Smooth muscle cell (in vitro differentiated cells): ENCODE data around the gene SLC35F6. TPM values are rescaled to one million over a fixed set of nuclear protein-coding genes. Genes with fewer than 3 reads are reported as not detected.

Source experiments
- DNase-seq: peaks from one replicate; lab custom pipeline; 2025; ENCODE audit not compliant: unreplicated experiment; lab: John Stamatoyannopoulos, UW
- H2AFZ ChIP-seq: fragments of 200-600 bp; sonication (generic); 2 replicates; pipeline ENCODE4 v1.6.0; 2016; ENCODE audit warnings: antibody characterized with exemption, low read depth, mild to moderate bottlenecking
- H3F3A ChIP-seq: fragments of 200-600 bp; sonication (generic); 2 replicates; pipeline ENCODE4 v1.6.0; 2017; ENCODE audit warnings: antibody characterized with exemption, low read depth
- H3K27ac ChIP-seq: fragments of 200-600 bp; sonication (generic); 2 replicates; pipeline ENCODE4 v1.5.1; 2016; ENCODE audit warnings: low read depth, mild to moderate bottlenecking
- H3K27me3 ChIP-seq: fragments of 200-600 bp; sonication (generic); 2 replicates; pipeline ENCODE4 v1.6.1; 2016; ENCODE audit warnings: low read depth, mild to moderate bottlenecking
- H3K36me3 ChIP-seq: fragments of 200-600 bp; sonication (generic); 2 replicates; pipeline ENCODE4 v1.5.1; 2016; ENCODE audit warnings: low read depth
- H3K4me1 ChIP-seq: fragments of 200-600 bp; sonication (generic); 2 replicates; pipeline ENCODE4 v1.5.1; 2016; ENCODE audit warnings: low read depth
- H3K4me2 ChIP-seq: fragments of 200-600 bp; sonication (generic); 2 replicates; pipeline ENCODE4 v1.6.0; 2016; ENCODE audit warnings: mild to moderate bottlenecking
- H3K4me3 ChIP-seq: fragments of 200-600 bp; sonication (generic); 2 replicates; pipeline ENCODE4 v1.5.1; 2016; ENCODE audit warnings: mild to moderate bottlenecking
- H3K79me2 ChIP-seq: fragments of 200-600 bp; sonication (generic); 2 replicates; pipeline ENCODE4 v1.6.0; 2016; ENCODE audit warnings: low read depth, mild to moderate bottlenecking
- H3K9ac ChIP-seq: fragments of 200-600 bp; sonication (generic); 2 replicates; pipeline ENCODE4 v1.6.0; 2016; ENCODE audit warnings: low read depth
- H3K9me3 ChIP-seq: fragments of 200-600 bp; sonication (generic); replicated peaks from 2 replicates; pipeline ENCODE4 v1.5.1; 2016; ENCODE audit warnings: low read depth
- H4K20me1 ChIP-seq: fragments of 200-600 bp; sonication (generic); 2 replicates; pipeline ENCODE4 v1.6.0; 2016; ENCODE audit warnings: low read depth
- WGBS: methylation state at CpG from one replicate; pipeline ENCODE4 v1.1.7; 2016; ENCODE audit warnings: low lambda C conversion rate; 5-methylcytosine and 5-hydroxymethylcytosine counted together
- polyA plus RNA-seq: library from polyadenylated mRNA; unstranded; fragments of >200 nt; fragmentation: Nextera tagmentation; extraction: Ambion mirVana; gene quantifications from 2 replicates; pipeline ENCODE4 v1.2.1, GENCODE V29; 2016
- total RNA-seq: library from RNA; depleted of rRNA; stranded (reverse); fragments of >200 nt; gene quantifications from 2 replicates; pipeline ENCODE4 v1.2.3, GENCODE V29; 2014
- TF ChIP-seq, protein P1 (sequence below): fragments of 200-600 bp; sonication (generic); IDR thresholded peaks from 2 replicates; pipeline ENCODE4 v1.5.1; 2017; ENCODE audit warnings: borderline replicate concordance, mild to moderate bottlenecking, antibody characterized with exemption; ENCODE audit not compliant: insufficient read depth, poor library complexity, severe bottlenecking

The SLC35F6 gene, protein sequence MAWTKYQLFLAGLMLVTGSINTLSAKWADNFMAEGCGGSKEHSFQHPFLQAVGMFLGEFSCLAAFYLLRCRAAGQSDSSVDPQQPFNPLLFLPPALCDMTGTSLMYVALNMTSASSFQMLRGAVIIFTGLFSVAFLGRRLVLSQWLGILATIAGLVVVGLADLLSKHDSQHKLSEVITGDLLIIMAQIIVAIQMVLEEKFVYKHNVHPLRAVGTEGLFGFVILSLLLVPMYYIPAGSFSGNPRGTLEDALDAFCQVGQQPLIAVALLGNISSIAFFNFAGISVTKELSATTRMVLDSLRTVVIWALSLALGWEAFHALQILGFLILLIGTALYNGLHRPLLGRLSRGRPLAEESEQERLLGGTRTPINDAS
- total RNA-seq (15.1 and 19.2 TPM in 2 replicates), polyA plus RNA-seq (16.9 and 17.9 TPM in 2 replicates)

DNA sequence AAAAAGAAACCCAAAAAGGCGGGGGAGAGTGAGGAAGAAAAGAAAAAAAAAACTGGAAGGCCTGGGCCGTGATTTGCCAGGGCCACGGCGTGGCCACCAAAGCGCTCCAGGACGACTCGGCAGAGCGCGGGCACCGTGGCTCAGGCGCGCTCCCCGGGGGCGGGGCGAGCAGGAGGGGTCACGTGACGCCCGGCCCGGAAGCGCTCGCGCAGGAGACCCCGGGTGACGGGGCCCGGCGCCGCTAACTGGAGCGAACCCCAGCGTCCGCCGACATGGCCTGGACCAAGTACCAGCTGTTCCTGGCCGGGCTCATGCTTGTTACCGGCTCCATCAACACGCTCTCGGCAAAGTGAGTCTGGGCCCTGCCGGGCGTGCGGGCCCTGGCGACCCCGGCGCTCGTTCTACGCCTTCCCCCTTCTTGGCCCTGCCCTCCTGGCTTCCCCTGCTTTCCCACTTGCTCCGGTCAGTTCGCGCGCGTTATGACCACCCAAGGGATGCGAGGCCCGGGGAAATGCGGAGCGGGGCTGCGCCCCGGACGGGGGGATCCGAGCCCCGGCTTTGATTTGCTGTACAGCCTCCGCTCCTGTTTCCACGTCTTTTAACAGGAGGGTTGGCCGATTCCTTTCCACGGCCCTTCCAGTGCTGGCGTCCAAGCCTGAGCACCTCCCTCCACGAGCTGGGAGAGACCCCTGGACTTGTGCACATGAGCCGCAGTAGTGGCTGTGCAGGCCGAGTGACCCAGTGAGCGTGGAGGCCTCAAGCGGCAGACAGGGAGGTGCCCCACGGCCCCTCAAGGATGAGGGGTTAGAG, at the start of gene SLC35F6:
TSS of gene SLC35F6 (plus strand) at position 207 of the 810 bp plus-strand sequence. CDS start at position 273, 66 bp downstream.
- Histone ChIP-seq H3K27me3 (no peaks in the 10 kb centered on the region), H4K20me1 (peaks cover 45% of the 10 kb centered on the region), H3K9me3 (no peaks in the 10 kb centered on the region), H3K4me2 (peak within 1 kb of the TSS; percentile 93), H3K27ac (peak within 1 kb of the TSS; percentile 60), H3F3A (peaks cover 6% of the 10 kb centered on the region), H3K36me3 (no peaks in the 10 kb centered on the region), H3K4me3 (peak within 1 kb of the TSS; percentile 83), H3K79me2 (peaks cover 41% of the 10 kb centered on the region), H2AFZ (peak within 1 kb of the TSS; percentile 90), H3K4me1 (peaks cover 8% of the 10 kb centered on the region), H3K9ac (peak within 1 kb of the TSS; percentile 88)
- WGBS = 2% methylated on average over 59 of the region's 68 CpGs
- TF ChIP-seq, protein P1, sequence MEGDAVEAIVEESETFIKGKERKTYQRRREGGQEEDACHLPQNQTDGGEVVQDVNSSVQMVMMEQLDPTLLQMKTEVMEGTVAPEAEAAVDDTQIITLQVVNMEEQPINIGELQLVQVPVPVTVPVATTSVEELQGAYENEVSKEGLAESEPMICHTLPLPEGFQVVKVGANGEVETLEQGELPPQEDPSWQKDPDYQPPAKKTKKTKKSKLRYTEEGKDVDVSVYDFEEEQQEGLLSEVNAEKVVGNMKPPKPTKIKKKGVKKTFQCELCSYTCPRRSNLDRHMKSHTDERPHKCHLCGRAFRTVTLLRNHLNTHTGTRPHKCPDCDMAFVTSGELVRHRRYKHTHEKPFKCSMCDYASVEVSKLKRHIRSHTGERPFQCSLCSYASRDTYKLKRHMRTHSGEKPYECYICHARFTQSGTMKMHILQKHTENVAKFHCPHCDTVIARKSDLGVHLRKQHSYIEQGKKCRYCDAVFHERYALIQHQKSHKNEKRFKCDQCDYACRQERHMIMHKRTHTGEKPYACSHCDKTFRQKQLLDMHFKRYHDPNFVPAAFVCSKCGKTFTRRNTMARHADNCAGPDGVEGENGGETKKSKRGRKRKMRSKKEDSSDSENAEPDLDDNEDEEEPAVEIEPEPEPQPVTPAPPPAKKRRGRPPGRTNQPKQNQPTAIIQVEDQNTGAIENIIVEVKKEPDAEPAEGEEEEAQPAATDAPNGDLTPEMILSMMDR = no peak
- DNase-seq = peak; percentile 42

DNA sequence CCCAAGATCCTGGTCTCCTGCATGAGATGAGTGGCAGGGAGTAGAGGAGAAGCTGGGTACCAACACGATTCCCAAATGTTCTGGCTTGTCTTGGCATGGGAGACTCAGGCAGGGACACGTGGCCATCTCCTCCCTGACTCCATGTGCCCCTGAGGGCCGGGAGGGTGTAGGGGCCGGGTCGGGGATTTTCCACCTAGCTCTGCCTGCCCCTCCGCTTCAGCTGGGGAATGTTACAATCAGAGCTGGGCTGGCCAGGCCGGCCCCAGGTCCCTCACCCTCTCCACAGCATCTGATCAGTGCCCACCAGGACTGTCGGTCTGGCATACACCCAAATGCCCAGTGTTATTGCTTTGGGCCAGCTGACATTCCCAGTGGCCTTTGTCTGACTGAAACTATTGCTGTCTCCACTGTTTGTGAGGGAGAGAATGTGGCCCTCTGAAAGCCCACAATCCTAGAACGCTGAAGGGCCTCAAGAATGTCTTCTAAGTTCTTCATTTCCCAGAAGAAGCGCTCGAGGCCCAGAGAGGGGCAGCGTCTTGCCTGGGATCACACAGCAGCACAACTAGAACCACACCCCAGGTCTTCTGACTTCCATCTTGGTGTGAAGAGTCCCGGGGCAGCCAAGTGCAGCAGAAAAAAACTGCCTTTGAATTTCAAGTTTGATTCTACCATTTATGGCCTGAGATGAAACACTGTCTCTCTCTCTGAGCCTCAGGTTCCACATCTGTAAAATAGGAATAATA, 48.4 kb upstream of the SLC35F6 start:
- Histone ChIP-seq H3K9me3 (no peaks in the 10 kb centered on the region), H3K79me2 (no peaks in the 10 kb centered on the region), H2AFZ (no peak overlapping the region), H3K27ac (no peak overlapping the region), H3K4me3 (no peak overlapping the region), H3K4me2 (no peak overlapping the region), H4K20me1 (no peaks in the 10 kb centered on the region), H3K9ac (no peak overlapping the region), H3K4me1 (peaks cover 7% of the 10 kb centered on the region), H3K27me3 (no peaks in the 10 kb centered on the region), H3K36me3 (no peaks in the 10 kb centered on the region), H3F3A (no peaks in the 10 kb centered on the region)
- 90% methylated on average over 13 of the region's 13 CpGs for WGBS
- TF ChIP-seq, protein P1 = no peak
- no peak for DNase-seq

DNA sequence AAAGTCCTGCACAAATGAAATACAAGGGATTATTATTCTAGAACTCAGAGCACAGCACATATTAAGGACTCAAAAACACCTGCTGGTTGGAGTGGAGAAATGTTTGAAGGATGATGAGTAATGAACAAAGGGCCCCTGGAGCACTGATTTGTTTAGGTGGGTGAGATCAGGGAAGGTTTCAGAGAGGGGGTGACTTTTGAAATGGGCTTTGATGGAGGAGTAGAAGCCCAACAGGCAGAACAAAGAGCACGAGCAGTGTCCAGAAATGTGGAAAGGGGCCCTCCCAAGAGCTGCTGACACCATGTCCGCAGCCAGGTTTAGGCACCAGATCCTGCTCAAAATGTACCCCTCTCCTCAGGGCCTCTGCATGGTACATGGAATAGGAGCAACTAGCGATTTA, 47.7 kb upstream of the SLC35F6 start:
- TF ChIP-seq, protein P1 = no peak
- H2AFZ ChIP-seq = no peak overlapping the region
- no peaks in the 10 kb centered on the region for H3K36me3 ChIP-seq
- no peaks in the 10 kb centered on the region for H3F3A ChIP-seq
- H3K27ac ChIP-seq = no peak overlapping the region
- no peaks in the 10 kb centered on the region for H3K9me3 ChIP-seq
- H3K4me1 ChIP-seq = peaks cover 8% of the 10 kb centered on the region
- no peaks in the 10 kb centered on the region for H3K27me3 ChIP-seq
- no peak overlapping the region for H3K4me3 ChIP-seq
- H3K4me2 ChIP-seq = no peak overlapping the region
- WGBS = 92% methylated on average over 3 of the region's 3 CpGs
- H3K79me2 ChIP-seq = no peaks in the 10 kb centered on the region
- H4K20me1 ChIP-seq = no peaks in the 10 kb centered on the region
- DNase-seq = no peak
- H3K9ac ChIP-seq = no peak overlapping the region
